Endothelial cell (in vitro differentiated cells): ENCODE measurements around the gene MSRB1. TPM values are rescaled to one million over a fixed set of nuclear protein-coding genes. Genes with fewer than 3 reads are reported as not detected.

Experiments
- DNase-seq: peaks from one replicate; pipeline ENCODE4 v3.0.0; 2021; ENCODE audit warnings: low spot score
- H3K27ac Mint-ChIP-seq: one replicate; pipeline ENCODE4 v1.8.0; 2021; ENCODE audit warnings: mixed read lengths, inconsistent platforms; ENCODE audit not compliant: unreplicated experiment
- H3K27me3 Mint-ChIP-seq: one replicate; pipeline ENCODE4 v1.8.0; 2021; ENCODE audit warnings: mild to moderate bottlenecking, moderate library complexity, mixed read lengths, inconsistent platforms; ENCODE audit not compliant: unreplicated experiment
- H3K36me3 Mint-ChIP-seq: one replicate; pipeline ENCODE4 v1.8.0; 2021; ENCODE audit warnings: mild to moderate bottlenecking, low read depth, mixed read lengths, inconsistent platforms; ENCODE audit not compliant: unreplicated experiment
- H3K4me1 Mint-ChIP-seq: one replicate; pipeline ENCODE4 v1.8.0; 2021; ENCODE audit warnings: mild to moderate bottlenecking, mixed read lengths, inconsistent platforms; ENCODE audit not compliant: unreplicated experiment
- H3K4me3 Mint-ChIP-seq: one replicate; pipeline ENCODE4 v1.8.0; 2021; ENCODE audit warnings: mild to moderate bottlenecking, mixed read lengths, inconsistent platforms; ENCODE audit not compliant: unreplicated experiment
- H3K9me3 Mint-ChIP-seq: one replicate; pipeline ENCODE4 v1.8.0; 2021; ENCODE audit warnings: mixed read lengths, inconsistent platforms; ENCODE audit not compliant: unreplicated experiment
- total RNA-seq: library from RNA; stranded (reverse); fragmentation: NEBNext Ultra II Directional; extraction: Animal tissue kit (Norgen Biotek cat#: 25700); gene quantifications from one replicate; pipeline ENCODE4 v1.2.1, GENCODE V29; 2021; ENCODE audit not compliant: unreplicated experiment
- TF ChIP-seq, protein P1 (sequence below): fragments of 200-600 bp; sonication (generic); IDR thresholded peaks from one replicate; pipeline ENCODE4 v1.5.0; 2021; ENCODE audit warnings: antibody characterized with exemption; ENCODE audit not compliant: unreplicated experiment

The MSRB1 gene
- total RNA-seq, 1 donor from 2014 or later = 18.1 TPM

DNA sequence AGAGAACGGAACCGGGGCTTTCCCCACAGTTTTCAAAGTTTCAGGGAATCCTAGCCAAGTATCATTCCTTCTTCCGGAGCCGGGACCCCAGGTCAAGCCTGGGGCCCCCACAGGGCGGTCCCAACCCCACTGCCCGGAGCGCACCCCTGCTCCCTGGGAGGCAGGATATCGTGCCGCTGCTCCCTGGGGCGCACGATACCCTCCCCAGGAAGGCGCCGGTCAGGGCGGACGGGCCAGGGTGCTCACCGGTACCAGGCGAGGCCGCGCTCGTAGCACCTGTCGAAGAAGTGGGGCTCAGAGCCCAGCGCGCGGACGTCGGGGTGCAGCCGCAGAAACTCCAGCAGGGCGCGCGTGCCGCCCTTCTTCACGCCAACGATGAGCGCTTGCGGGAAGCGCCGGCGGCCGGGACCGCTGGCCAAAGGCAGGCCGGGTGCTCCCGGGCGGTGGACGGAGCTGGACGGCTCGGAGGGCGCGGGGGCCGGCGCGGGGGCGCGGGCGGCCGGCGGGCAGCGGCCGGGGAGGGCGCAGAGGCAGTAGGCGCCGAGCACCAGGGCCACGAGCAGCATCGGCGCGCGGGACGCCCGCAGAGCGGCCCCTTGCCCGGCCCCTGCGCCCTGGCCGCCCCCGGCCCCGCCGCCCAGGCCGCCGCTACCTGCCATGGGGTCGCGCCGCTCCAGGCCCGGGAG is 25.2 kb downstream of the MSRB1 start:
- Mint-ChIP-seq H3K27ac (no peak overlapping the region), H3K4me1 (peaks cover 16% of the 10 kb centered on the region), H3K27me3 (peaks cover 29% of the 10 kb centered on the region), H3K4me3 (no peak overlapping the region), H3K9me3 (no peaks in the 10 kb centered on the region), H3K36me3 (peaks cover 5% of the 10 kb centered on the region)
- TF ChIP-seq, protein P1, sequence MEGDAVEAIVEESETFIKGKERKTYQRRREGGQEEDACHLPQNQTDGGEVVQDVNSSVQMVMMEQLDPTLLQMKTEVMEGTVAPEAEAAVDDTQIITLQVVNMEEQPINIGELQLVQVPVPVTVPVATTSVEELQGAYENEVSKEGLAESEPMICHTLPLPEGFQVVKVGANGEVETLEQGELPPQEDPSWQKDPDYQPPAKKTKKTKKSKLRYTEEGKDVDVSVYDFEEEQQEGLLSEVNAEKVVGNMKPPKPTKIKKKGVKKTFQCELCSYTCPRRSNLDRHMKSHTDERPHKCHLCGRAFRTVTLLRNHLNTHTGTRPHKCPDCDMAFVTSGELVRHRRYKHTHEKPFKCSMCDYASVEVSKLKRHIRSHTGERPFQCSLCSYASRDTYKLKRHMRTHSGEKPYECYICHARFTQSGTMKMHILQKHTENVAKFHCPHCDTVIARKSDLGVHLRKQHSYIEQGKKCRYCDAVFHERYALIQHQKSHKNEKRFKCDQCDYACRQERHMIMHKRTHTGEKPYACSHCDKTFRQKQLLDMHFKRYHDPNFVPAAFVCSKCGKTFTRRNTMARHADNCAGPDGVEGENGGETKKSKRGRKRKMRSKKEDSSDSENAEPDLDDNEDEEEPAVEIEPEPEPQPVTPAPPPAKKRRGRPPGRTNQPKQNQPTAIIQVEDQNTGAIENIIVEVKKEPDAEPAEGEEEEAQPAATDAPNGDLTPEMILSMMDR = no peak
- no peak for DNase-seq

DNA sequence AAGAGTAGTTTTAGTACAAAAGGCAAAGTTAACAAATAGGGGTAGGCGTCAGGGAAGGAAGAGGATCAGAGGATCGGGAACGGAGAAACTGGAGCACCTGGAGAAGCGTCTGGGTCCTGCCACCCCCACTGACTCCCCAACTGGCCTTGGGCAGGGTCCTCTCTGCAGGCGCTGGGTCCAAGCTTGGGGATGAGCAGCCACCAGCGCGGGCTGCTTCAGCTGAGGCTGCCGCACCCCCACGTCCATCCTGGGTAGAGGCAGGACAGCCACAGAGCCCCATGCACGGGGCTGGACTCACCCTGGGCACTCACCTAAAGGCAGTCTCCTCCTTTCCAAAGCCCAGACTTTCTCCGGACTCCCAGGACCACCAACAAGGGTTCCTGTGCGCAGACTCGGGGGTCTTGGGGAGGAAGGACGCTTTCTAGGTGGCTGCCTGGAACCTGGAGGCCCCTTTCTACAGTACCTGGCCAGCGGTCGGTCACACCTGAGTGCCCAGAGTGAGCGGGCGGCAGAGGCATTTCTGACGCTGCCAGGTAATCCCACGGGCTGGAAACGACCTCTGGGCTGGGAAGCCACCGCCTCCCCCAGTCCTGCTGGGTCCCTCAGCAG is 25.8 kb downstream of the MSRB1 start:
- peaks cover 30% of the 10 kb centered on the region for H3K27me3 Mint-ChIP-seq
- no peak overlapping the region for H3K27ac Mint-ChIP-seq
- no peaks in the 10 kb centered on the region for H3K9me3 Mint-ChIP-seq
- TF ChIP-seq, protein P1 = no peak
- H3K36me3 Mint-ChIP-seq = peaks cover 5% of the 10 kb centered on the region
- peaks cover 16% of the 10 kb centered on the region for H3K4me1 Mint-ChIP-seq
- DNase-seq = no peak
- H3K4me3 Mint-ChIP-seq = no peak overlapping the region

DNA sequence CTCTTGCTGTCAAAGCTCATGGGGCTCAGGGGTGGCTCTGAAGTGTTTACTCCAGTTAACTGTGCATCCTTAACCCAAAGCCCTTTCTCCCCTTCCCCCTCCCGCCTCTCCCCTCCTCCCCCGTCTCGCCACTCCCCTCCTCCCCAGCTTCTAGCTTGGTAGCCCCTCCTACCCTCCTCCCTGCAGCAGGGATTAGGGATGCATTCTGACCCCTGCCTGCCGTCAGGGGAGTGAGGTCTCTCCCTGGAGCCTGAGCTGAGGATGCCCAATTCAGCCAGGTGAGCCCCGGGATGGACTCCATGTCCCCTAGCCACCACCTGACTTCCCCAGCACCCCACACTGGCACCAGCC is 26.4 kb downstream of the MSRB1 start:
- no peak for DNase-seq
- TF ChIP-seq, protein P1 = no peak
- H3K27ac Mint-ChIP-seq = no peak overlapping the region
- H3K4me1 Mint-ChIP-seq = peaks cover 16% of the 10 kb centered on the region
- peaks cover 5% of the 10 kb centered on the region for H3K36me3 Mint-ChIP-seq
- no peaks in the 10 kb centered on the region for H3K9me3 Mint-ChIP-seq
- H3K27me3 Mint-ChIP-seq = peaks cover 30% of the 10 kb centered on the region
- H3K4me3 Mint-ChIP-seq = no peak overlapping the region

DNA sequence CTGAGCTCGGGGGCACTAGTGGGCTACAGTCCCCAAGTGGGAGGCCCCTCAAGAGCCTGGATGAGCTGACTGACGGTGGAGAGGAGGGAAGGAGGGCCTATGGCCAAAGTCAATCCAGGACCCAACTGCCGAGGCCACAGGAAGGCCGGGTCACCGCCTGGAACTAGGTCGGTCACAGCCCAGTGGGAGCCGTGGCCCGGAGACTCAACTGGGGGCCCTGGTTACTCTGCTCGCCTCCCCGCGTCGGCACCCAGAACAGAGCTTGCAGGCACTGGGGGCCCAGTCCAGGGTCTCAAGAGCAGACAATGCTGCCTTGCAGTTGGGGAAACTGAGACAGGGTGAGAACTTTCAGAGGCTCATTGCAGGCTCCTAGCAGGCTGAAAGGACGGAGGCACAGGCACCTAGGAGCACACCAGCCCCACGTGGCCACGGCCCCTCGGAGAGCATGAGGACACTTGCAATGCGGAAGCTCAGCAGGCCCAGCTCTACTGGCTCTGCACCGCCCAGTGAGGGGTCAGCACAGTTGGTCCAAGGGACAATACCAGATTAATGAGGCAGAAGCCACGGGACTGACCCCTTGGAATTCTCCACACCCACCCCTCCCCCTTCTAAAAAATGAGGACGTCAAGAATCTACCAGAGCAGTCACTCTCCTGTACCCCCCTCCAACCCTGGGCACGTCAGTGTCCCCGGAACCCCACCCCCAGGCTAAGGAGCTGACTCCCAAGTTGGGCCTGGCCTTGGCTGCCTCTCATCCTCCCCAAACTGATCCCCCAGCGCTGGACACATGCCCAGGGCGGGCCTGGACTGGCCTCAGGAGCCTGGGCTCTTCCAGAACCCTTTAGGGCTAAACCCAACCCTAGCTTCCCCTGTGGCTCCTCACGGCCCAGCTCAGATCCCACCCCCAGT is 27.0 kb downstream of the MSRB1 start:
- peaks cover 25% of the 10 kb centered on the region for H3K27me3 Mint-ChIP-seq
- DNase-seq = no peak
- TF ChIP-seq, protein P1 = no peak
- peaks cover 12% of the 10 kb centered on the region for H3K4me1 Mint-ChIP-seq
- H3K27ac Mint-ChIP-seq = no peak overlapping the region
- peaks cover under 1% of the 10 kb centered on the region for H3K36me3 Mint-ChIP-seq
- no peaks in the 10 kb centered on the region for H3K9me3 Mint-ChIP-seq
- H3K4me3 Mint-ChIP-seq = no peak overlapping the region
